ENCODE measurements around the gene BCL6. TPM values are rescaled to one million over a fixed set of nuclear protein-coding genes. Genes with fewer than 3 reads are reported as not detected.

Gene BCL6
- total and polyA plus RNA-seq, 2 of the 8 experiments (the other 6 are each of a cell fraction or from before 2014, with no cell fraction given), result 5.7 to 10.4 TPM

DNA sequence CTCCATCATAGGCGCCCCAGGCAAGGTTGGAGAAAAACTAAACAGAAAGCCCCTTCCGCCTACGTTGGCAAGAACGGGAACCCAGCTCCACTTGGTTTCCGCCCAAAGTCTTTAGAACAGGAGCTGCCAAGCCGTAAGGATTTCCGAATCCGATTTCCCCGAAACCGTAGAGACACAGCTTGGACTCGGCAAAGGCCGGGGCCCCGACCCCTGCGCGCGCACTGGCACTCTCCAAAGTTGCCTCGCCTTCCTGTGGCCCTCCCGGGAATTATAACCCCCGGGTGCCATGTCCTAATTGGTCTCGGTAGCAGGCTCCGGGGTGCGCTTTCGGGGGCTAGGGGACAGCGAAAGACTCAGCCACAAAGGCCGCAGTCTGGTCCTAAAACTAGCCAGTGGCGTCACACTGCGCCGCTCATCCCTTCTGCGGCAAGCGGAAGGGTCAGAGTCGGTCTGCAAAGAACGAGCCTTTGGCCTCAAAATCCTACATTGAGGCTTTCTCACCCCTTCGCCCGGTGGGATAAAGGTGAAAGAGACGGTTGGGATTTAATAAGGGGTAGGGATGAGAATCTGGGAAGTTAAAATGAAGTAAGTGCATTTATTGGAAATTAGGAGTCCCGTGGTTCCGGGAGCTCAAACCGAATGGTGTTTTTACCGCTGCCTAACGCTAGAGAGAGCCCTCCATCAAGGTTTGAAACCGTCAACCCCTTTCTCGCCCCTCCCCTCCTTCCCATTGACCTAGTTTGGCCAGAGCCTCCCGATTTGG lies 6.8 kb downstream of the BCL6 start (continued):
- TF ChIP-seq RXRA (IDR thresholded peaks at IDR 0.05; ENCODE audit: insufficient read depth, low read depth, low read length), result no peak
- no peak for TF ChIP-seq RFX5 (IDR thresholded peaks at IDR 0.05; ENCODE audit: borderline replicate concordance, low read depth, low read length)
- TF ChIP-seq KDM5A (IDR thresholded peaks at IDR 0.05; ENCODE audit: low read length), result peak; percentile 62
- 0 out of 4 replicates have a peak, but pooled peaks of 1 of the 2 experiments have one; percentile 2 for TF ChIP-seq HDAC2 (IDR thresholded peaks at IDR 0.05; ENCODE audit: borderline replicate concordance in 1 of 2, low read depth in 2 of 2, low read length in 2 of 2)
- 0 out of 3 replicates have a peak, but pooled peaks of 1 of the 2 experiments have one; percentile 8 for TF ChIP-seq EP300 (IDR thresholded peaks at IDR 0.05; ENCODE audit: borderline replicate concordance in 1 of 2, low read depth in 2 of 2, low read length in 2 of 2)
- 0 out of 2 replicates have a peak, but pooled peaks have one; percentile 7 for TF ChIP-seq CHD1 (IDR thresholded peaks at IDR 0.05; ENCODE audit: low read depth, low read length)
- 0 out of 2 replicates have a peak, but pooled peaks have one; percentile 23 for TF ChIP-seq YY1 (IDR thresholded peaks at IDR 0.05; ENCODE audit: low read depth, low read length)
- TF ChIP-seq TAF1 (IDR thresholded peaks at IDR 0.05; ENCODE audit: low read depth, low read length), result no peak
- no peak for TF ChIP-seq SP4 (IDR thresholded peaks at IDR 0.05; ENCODE audit: low read length)
- TF ChIP-seq, protein P1, sequence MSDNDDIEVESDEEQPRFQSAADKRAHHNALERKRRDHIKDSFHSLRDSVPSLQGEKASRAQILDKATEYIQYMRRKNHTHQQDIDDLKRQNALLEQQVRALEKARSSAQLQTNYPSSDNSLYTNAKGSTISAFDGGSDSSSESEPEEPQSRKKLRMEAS (IDR thresholded peaks at IDR 0.05), result no peak
- TF ChIP-seq CEBPB (IDR thresholded peaks at IDR 0.05; ENCODE audit: low read depth, low read length), result no peak
- TF ChIP-seq RAD21 (IDR thresholded peaks at IDR 0.05 in 1 of 2, conservative IDR thresholded peaks at IDR 0.05 in 1 of 2; ENCODE audit: low read depth in 2 of 2, low read length in 2 of 2), result peak; percentile 88 to 92
- TF ChIP-seq TAF7 (optimal IDR thresholded peaks at IDR 0.05; ENCODE audit: borderline replicate concordance, low read depth, low read length), result peak; percentile 20
- peak; percentile 33; the same call in 1 of the 2 replicates for TF ChIP-seq RBBP5 (IDR thresholded peaks at IDR 0.05; ENCODE audit: borderline replicate concordance, low read depth, low read length)
- TF ChIP-seq POLR2AphosphoS5 (IDR thresholded peaks at IDR 0.05; ENCODE audit: low read depth, low read length), result 0 out of 2 replicates have a peak, but pooled peaks have one; percentile 39
- peak; percentile 62 to 84 (median 72) for TF ChIP-seq CTCF (IDR thresholded peaks at IDR 0.05; ENCODE audit: control extremely low read depth in 1 of 3, insufficient read depth in 1 of 3, low read depth in 1 of 3, low read length in 3 of 3)
